Left renal pelvis (tissue), 4 donors: ENCODE results near the gene SEMA3B. TPM values are rescaled to one million over a fixed set of nuclear protein-coding genes. Genes with fewer than 3 reads are reported as not detected.

Experiments used
- DNase-seq, 4 donors: peaks; one replicate each; pipeline ENCODE4 v3.0.0-alpha.2; 2013; ENCODE audit warnings: low read depth in 4 of 4, low spot score in 3 of 4
- polyA plus RNA-seq, 4 donors: library from polyadenylated mRNA; unstranded; fragments of 120-200 nt; gene quantifications; one replicate each; pipeline ENCODE4 v1.2.1, GENCODE V29; 2013; ENCODE audit not compliant: insufficient read length in 4 of 4

Gene SEMA3B
- polyA plus RNA-seq, 4 donors = 76.6 to 119 (median 92.0) TPM

DNA sequence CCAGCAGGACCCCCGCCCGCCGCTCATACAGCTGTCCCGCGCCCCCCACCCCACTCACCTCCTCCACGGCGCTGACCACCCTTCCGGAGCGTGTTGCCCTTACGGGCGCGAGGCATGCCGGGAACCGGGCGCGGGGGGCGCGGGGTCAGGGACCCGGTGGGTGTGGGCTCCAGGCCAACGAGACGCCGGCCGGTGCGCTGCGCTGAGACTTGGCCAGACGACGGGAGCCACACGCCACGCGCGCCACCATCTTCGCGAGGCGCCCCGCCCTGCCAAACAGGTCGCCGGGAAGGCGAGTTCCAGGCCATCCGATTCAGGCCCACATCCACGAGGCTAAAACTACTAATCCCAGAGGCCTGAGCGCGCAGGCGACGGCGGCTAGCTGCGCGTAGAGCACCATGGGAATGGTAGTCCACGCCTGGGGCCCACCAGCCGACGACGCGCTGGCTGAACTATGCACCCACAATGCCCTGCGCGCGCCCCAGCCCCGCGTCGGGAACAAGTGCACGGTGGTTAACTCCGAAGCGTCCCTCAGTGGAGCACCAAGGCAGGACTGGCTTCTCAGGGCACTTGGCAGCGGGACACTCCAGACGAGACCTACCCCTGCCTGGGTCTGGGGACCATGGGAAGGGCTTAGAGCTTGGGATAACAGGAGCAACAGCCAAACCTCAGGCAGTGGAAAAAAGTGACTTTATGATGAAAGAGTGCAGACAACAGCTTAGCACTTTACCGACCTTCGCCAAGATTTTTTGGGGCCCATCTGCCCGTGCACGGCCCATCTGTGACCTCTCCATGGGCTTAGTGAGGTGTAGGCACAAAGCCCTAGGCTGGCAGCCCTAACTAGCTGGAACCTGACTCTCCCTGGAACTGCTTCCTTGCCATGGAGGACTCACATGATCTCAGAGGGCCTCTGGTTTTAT is 23.5 kb downstream of the SEMA3B start, which contains the start of gene IFRD2:
TSS of gene IFRD2 (minus strand) at position 271 of the 920 bp plus-strand sequence. CDS start at position 116, 155 bp downstream.
- DNase-seq = peak; percentile 87 to 95 (median 90)

DNA sequence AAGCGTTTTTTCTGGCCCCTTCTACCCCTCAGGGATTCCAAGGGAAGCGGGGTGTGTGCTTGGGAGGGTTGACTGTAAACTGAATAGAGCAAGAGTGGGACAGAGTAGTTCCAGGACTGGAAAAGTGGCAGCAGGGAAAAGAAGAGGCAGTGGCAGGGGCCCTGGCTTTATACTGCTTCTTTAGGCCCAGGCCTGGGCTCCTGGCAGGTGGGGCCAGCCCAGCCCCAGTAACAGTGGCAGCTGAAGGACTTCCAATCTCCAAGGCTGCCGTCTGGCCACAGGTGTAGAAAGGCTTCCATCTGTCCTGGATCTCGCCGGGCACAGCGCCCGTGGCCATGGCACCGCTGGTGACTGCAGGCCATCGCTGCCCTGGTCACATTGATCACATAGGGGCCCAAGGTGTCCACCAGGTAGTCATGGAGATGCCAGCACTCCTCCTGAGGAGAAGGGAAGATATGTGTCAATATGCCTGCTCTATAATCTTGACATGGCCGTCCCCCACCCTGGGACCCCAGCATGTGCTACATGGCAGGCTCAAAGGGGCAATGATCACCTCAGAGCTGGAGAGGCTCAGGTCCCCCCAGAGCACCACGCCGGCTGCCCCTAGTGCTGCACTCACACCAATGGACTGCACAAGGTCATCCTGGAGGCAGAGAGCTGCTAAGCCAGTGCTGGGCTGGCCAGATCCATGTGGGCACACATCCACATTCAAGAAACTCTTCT is 24.3 kb downstream of the SEMA3B start:
- no peak for DNase-seq

DNA sequence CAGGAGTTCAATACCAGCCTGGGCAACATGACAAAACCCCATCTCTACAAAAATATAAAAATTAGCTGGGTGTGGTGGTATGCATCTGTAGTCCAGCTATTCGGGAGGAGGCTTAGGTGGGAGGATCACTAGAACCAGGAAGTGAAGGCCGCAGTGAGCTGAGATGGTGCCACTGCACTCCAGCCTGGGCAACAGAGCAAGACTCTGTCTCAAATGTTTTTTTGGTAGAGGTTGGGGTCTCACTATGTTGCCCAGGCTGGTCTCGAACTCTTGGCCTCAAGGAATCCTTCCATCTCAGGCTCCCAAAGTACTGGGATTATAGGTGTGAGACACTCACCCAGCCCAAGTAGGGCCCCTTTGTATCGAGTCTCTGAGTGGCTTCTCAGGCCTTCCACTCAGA is 25.1 kb downstream of the SEMA3B start:
- no peak for DNase-seq

DNA sequence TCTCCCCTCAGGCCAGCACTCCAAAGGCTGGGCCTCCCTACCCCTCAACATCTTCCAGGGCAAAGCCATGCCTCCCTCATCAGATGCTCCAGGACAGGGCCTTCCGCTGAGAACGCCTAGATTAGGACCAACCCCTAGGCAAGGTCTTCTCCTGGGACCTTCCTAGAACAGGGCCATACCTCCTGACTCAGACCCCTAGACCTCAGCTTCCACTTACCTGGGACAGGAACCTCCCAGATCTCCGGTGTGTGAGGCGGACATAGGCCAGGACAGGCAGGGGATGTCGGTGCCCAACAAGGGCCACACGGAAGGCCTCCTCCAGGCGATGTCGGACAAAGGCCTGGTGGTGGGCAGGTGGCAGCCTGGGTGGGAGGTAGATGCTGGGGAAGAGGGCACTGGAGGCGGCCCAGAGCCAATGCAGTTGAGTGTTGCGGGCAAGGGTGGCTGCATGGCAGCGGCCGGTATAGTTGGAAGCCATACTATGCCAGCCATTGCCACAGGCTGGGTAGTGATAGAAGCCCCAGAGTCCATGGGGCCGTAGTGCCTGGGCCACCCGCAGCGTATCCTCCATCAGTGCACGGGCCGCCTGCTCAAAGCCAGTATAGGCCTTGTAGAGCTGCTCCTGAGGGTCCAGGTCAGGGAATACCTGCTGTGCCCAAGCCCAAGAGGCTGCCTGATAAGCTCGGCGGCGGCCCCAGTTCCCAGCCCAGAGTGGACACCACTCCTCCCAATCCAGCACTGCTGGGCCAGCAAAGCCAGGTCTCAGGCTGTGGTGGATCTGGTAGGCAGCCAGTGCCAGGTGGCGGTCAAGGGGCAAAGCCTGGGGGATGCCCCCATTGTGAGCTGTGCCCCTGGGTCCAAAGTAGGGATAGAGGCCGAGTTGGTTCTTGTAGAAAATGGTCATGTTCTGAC is 25.8 kb downstream of the SEMA3B start:
- DNase-seq = no peak

DNA sequence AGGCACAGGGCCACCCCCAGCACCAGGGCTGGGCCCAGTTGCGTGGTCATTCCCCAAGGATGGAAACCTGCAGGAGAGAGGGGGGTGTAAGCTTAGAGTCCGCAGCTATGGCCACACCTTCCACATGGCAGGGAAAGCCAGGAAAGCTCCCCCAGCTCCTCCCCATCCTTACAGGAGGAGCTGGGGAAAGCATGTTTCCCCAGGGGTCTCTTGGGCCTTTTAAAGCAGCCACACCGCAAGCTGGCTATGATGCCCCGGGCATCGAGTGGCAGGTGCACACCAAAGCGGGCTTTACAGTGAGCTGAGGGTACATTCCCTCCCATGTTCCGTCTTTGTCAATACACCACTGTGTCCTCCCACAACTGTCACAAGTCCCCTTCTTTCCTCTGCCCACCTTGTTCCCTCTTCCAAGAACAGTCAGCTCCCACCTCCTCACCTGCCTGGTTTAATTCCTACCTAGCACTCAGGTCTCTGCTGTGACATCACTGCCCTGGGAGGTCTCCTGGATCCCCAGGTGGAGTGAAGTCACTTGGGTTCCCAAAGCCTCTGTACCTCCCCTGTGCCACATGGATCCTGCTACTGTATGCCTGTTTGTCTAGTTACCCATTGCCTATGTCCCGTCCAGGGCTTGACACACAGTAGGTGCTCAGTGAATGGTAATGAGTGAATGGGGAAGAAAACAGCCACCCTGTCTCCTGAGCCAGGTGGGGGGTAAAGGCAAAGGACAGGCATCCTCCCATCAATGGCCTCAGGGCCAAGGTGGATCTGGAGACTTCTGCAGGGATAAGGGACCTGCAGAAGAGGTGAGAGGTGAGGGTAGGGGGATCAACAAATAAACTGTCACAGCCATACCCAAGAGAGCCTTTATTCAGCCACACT is 26.8 kb downstream of the SEMA3B start:
- no peak for DNase-seq

DNA sequence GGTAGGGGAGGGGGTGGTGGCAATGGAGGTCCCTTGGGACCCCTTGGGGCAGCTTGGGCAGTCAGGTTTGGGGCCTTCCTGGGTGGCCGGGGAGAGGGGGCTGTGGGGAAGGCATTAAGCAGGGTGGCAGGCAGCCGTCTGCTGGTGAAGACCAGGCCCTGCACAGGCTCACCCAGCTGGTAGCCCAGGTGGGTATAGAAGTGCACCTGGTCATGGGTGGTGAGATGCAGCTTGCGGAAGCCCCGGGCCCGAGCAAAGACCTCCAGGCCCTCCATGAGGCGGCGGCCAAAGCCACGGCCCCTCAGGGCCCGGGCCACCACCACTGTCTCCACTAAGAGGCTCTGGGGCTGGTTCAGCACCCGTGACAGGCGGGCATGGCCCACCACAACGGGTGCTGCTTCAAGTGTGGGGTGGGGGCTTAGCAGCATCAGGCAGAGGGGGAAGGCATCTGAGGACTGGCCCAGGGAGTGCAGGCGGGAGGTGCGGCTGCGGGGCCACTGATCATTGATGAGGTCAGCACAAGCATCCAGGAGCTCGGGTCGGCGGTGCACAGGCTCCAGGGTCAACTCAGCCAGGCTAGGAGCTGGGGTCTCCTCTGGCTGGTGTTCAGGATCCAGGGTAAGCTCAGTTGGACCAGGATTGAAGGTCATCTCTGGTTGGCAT is 27.9 kb downstream of the SEMA3B start:
- no peak for DNase-seq

DNA sequence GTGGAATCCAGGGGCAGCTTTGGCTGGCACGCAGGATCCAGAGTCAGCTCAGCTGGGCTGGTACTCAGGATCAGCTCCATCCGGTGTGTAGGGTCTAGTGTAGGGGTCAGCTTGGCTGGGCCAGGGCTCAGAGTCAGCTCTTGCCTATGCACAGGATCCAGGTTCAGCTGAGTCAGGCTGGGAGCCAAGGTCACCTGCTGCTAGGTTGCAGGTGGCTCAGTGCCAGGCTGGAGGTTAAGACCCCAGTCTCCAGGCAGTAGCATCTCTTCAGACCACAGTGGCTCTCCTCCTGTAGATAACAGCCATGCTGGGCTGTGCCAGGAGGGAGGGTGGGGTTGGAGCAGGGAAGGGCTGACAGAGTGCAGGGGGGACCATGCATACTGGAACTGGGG is 28.4 kb downstream of the SEMA3B start:
- DNase-seq = no peak

DNA sequence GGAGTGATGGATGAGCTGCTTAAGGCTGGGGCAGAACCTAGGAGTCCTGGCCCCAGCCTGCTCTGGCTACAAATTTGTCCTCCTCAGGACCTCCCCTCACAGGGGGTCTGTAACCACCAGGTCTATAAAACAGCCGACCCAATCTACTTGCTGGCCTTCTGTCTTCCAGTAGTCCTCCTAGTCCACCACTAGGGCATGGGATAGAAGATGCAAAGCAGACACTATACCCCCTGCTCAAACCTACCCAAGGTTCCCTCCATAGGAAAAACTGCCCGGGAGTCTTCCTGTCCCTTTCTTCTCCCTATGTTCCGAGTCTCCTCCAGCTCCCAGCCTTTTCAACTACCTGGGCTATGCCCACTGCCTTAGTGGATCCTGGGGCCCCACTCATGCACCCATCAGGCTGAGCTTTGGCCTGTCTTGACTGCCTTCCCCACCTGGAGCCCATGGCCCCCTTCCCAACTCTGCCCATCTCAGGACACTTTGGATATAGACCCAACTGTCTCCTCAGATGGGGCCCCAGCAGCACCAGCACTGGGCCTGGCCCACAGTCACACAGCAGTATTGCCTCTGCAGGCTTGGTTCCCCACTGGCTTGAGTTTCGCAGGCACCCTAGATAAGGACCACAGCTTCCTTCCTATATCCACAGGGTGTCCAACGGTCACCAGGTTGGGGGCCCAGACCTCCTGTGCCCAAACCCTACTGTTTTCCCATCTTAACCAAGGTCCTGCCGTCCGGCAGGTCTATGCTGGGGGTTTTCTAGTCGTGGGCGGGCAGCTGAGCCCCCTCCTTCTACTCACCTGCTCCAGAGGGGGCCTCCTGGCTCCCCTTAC is 29.2 kb downstream of the SEMA3B start:
- no peak for DNase-seq

DNA sequence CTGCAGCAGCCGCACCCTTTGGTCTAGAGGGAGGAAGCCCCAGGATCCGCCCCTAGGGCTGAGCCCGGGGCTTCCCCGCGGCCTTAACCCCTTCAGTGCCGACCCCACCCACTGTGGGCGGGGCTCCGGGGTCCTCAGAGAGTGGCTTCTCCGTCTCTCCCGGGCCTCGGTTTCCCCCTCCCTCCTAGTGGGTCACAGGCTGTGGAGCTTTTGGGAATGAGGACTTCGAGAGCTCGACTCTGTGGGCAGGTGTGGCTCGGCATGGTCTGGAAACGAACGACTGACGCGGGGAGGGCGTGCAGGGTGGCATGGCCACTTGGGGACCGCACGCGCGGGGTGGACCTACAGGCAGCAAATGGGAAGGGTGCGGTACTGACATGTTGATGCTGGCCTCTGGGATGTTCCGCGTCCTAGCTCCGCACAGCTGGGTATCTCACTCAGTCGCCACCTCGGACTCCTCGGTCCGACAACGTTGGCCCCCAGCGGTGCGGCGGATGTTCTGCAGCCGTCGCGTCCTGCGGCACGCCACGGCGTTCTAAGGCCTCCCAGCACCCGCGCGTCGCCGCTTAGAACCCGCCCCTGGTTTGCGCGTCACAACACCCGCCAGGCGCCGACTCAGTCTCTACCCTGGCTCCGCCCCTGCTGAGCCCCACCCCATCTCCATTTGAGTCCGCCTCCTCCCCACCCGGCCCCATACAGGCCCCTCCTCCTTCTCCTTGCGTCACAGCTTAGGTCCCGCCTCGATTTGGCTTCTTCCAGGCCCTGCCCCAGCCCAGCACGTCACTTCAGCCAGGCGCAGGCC is 30.1 kb downstream of the SEMA3B start, which contains the start of the genes HYAL3 and NAA80:
TSS of gene HYAL3 (minus strand) at position 570 of the 802 bp plus-strand sequence. CDS start 3,803 bp downstream, outside the sequence.
TSS of gene NAA80 (minus strand) at position 570 of the 802 bp plus-strand sequence. CDS start 1,942 bp downstream, outside the sequence.
- DNase-seq = peak; percentile 98 to 99 (median 98)

DNA sequence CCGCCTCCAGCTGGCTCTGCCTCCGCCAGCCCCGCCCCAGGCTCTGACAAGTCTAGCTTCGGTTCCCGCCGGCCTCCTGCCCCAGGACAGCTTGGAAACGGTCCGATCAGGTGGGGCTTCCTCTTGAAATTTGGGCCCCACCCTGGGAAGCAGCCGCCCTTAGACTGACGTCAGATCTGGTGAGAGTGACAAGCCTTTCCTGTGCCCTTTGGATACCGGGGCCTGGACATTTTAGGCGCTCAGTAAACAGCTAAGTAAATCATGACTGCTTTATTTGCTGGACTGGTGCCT is 30.6 kb downstream of the SEMA3B start:
- DNase-seq = no peak

DNA sequence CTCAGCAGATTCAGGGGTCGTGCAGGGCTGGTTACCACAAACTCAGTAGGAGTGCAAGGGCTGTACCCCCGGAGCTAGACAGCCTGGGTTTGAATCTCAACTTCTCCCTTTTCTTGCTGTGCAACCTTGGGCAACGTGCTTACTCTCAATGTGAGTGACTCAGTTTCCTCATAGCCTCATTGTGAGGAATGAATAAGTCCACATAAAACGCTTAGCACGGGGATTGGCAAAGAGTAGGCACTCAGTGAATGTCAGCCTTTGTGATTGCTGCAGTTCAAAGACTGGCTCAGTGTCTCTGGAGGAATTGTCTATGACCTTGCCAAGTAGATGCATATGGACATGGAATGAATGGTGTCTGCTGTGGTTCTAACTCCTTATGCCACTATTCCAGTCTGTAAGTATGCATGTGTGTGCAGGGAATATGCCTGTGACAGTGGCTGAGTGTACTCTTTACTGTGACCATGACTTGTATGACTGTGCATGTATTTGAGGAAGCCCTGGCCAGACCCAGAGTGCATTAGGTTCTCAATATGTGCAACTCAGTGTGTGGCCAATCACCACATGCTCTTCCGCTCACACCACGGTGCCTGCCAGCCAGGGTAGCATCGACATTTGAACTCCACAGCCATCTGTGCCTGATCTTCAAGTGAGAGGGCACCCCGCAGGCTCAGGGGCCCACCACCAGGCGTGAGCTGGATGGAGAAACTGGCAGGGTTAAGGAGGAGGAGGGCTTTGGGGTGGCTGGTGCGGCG is 31.2 kb downstream of the SEMA3B start:
- no peak for DNase-seq

DNA sequence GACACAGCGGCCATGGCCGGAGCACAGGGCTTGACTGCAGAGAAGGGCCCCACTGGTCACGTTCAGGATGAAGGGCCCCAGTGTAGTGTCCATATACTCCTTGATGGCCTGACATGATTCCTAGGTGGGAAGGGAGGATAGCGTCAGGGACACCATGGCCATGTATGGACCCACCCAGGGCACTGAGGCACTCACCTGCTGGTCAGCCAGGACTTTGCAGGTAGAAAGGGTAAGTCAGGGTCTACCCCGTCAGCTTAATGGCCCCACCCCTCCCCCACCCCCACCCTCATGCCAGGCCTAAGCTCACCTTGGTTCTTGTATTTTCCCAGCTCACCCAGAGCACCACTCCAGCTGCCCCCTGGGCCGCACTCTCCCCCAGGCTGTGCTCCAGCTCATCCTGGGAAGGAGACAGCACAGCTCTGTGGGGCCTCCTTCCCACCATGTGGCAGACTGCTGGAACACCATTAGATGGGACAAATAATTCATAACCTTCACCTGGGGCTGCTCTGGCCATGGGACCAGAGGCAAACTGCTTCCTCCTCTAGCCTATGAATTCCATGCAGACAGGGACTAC is 31.8 kb downstream of the SEMA3B start:
- no peak for DNase-seq

DNA sequence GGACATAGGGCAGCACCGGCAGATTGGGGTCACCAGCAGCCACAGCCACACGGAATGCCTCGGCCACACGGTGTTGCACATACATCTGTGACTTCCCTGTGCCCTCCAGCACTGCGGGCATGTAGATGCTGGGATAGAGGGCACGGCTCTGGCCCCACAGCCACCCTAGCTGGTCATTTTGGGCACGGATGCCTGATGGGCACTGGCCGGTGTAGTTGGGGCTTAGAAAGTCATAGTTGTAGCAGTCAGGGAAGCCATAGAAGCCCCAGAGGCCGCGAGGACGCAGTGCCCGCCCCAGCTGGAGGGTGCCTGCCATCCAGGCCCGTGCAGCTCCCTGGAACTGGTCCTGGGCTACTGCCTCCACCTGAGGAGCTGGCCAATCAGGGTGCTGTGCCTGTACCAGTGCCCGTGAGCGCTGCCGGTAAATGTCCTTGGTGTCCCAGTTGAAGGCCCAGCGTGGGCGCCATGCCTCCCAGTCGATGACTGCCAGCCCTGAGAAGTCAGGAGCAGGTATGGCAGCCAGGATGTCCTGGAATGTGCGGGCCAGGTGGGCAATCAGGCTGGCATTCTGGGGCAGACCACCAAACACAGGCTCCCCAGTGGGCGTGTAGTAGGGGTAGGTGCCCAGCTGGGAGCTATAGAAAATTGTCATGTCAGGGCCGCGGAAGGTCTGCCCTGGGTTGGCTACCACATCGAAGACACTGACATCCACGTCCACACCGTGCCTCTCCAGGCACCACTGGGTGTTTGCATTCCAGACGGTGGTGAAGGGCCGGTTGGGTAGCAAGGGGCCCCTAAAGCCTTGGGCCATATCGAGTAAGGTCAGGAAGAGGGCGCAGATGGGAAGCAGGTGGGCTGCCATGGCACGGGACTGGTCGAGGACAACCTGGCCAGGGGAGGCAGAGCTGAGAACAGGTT is 33.4 kb downstream of the SEMA3B start:
- DNase-seq = no peak

DNA sequence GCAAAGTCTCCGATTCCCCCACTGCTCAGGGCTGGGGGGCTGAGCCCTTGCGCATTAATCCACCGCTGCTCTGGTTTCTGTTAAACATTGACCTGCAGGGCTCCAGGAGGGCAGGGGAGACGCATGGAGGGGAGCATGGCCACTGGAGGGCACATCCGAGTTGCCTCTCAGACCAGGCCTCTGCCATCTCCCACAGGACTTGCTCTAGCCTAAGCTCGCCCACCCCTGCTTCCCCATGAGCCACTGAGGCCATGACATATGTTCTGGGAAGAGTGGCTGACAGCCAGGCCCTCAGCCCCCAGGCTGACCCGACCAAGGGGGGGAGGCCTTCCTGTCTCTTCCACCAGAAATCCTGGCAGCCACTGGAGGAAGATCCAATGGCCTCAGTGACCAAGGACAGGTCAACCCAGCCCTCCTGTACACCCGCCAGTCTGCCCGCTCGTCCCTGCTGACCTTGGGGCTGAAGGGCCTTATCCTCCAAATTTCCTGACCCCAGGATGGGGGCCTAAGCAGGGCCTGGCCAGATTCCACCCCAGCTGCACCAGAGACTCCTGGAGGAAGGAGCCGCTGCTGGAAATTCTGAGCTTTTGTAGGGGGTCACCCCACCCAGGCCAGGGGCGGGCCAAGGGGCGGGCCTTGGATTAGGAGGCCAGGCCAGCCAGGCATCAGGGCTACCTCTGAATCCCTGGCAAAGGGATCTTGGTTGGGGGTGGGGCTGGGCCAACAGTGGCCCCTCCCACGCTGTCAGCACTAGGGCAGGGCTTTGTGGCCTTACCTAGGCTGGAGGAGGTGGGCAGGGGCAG is 34.3 kb downstream of the SEMA3B start, which contains the start of gene HYAL1:
TSS of gene HYAL1 (minus strand) at position 562 of the 803 bp plus-strand sequence. CDS start 618 bp downstream, outside the sequence.
- DNase-seq = no peak
